Hindlimb muscle (tissue), 1 donor: Measurements from ENCODE around the gene TNFRSF11A. TPM values are rescaled to one million over a fixed set of nuclear protein-coding genes. Genes with fewer than 3 reads are reported as not detected.

ENCODE experiments used
- DNase-seq: peaks from one replicate; pipeline ENCODE4 v3.0.0-alpha.2; 2013
- polyA plus RNA-seq: library from polyadenylated mRNA; unstranded; fragments of 120-200 nt; gene quantifications from one replicate; pipeline ENCODE4 v1.2.1, GENCODE V29; 2013; ENCODE audit not compliant: insufficient read length

The TNFRSF11A gene
- polyA plus RNA-seq: 4.7 TPM

DNA sequence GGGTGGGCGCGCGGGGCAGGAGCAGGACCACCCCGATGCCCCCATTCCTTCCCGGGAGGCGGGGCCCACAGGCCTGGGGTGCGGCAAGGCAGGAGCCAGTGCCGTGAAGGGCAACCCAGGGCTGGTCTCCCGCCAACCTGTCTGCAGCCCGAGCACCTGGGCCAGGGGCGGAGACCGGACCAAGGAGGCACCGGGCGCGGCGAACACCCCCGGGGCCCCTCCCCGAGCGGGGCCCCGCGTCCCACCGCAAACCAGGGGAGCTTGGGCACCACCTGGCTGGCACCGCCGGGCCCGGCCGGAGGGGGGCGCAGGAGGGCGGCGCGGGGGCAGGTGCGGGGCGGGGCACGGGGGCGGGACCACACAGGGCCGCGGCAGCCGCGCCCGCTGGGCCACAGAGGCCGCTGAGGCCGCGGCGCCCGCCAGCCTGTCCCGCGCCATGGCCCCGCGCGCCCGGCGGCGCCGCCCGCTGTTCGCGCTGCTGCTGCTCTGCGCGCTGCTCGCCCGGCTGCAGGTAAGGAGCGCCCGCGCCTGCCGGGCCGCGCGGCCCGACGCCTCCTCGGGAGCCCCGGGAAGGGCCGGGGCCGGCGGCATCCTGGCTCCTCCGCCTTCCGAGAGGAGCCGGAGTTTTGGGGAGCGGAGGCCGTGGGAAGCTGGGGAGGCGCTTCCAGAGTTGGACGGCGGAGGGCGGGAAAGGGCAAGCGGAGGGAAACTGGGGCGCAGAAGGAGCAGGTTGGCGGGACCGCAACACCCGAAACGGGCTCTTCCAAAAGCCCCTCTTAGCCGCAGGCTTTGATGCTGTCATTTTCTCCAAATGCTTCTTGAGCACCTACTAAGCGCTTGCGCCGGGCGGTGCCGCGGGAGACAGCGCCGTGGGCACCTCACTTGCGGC lies at the start of gene TNFRSF11A:
TSS of gene TNFRSF11A (plus strand) at position 394 of the 889 bp plus-strand sequence. CDS start at position 437, 43 bp downstream.
- peak; percentile 46 for DNase-seq

DNA sequence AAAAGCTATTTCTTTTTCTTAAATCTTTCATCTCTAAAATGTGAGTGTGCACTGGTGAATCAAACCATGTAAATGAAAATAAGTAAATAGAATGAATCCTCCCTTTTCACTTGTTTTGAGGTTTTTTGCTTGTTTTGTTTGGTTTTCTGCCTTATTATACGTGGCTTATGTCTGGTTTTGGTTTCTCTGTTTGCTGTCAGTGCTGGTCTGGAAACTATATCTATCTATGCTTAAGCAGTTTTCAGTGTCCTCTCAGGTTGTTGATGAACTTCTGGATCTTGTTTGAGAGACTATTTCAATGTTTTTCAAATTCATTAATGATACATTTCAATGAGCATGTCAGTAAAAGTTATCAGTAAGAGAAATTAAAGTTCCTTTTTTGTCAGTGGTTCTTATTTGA lies 48.1 kb upstream of the TNFRSF11A start:
- DNase-seq: no peak

DNA sequence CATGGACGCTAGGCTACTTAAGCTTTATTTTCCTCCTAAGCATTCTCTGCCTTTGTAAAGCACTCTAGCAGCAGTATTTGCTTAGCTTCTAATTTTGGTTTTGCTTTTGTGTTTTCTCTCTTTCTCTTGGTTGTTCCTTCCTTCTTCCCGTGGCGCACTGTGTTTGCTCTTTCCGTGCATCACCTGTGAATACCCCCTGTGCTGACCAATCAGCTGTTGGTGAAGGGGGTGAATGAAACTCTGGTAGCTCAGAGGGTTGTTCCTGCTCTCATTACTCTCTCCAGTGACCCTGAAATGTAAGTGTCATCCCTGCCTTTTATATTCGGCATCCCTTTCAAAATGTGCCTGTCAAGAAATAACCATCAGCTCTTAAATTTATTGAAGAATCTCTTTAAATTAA lies 45.5 kb upstream of the TNFRSF11A start:
- DNase-seq: no peak

DNA sequence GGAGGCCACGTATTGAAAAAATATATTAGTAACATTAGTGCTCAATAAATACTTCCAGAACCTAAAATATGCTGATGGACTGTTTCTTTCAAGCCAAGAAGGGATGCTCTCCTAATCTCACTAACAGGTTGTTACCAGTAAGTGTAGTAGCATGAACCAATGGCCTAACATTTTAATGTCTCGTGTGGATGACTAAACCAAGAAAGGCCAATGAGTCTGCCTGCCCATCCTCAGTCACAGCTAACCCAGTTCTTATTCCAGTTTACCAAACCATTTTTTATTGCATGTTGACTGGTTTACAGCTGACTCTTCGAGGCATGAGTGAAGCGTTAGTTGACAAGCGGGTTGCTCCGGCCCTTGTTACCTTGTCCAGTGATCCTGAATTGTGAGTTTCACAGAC lies 45.1 kb upstream of the TNFRSF11A start:
- DNase-seq: no peak

DNA sequence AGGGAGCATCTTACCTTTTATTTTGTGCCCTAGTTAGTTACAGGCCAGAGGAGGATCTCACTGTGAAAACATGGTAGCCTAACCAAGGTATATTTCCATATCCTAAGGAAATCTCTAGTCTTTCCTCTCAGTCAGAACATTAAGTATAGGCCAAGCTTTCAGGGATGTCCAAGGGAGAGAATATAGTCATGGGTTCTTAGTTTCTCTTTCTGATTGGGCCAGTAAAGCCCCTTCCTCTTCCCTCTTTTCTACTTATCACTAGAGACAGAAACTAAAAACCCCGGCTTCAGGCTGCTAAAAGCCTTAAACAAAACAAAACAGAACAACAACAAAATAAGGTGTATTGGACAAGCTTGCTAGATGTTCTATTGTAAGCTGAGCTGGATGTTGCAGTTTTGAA lies 44.3 kb upstream of the TNFRSF11A start:
- no peak for DNase-seq

DNA sequence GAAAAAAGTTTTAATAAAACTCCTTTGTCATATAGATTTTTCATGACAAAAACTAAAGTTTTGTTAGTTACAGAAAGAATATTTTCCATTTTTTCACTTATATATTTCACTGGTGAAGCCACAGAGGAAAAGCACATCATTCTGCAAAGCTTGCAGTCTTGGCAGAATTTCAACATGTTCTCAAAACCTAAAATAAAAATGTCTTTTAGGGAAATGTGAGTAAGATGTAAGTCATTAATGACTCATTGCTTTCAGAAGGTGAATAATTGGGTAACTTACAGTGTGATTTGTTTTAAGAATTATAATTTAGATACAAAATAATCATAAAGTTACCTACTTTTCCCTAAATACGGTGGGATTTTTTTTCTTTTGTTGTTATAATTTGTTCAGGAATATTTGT lies 43.4 kb upstream of the TNFRSF11A start:
- DNase-seq: peak; percentile 49

DNA sequence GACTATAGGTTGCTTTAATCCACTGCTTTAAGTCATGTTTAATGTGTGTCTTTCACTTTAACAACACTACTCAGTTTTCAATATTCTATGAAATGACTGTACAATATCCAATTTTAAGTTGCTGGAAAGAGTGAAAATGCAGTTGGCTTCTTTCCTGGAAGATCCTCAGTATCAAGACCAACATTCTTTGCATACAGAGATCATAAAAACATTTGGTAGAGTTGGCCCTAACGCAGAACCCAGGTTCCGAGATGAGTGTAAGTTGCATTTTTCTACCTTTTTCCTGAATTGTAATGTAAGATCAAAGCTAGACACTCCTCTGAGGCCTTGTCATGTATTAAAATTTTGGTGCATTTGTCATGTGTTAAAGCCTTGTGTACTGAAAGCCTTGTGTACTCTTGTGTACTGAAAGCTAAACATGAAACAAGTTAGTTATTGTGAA lies 42.9 kb upstream of the TNFRSF11A start:
- DNase-seq: peak; percentile 83

DNA sequence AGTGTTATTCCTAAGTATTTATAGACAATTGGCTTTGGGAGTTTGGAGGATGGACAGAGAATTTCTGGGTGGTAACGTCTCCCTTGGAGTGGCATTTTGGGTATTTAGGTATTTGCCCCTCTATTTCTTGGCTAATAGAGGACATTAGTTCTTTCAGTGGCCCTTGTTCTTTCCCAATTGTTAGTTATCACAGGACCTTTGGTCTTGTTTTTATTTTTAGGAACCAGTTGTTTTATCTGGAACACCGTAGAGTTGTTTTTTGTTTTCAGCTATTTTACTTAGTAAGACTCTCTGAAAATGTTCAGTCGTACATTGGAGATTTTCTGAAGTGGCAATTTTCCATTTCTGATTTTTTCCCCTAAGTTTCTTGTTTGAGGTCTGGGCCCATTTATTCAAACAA lies 40.5 kb upstream of the TNFRSF11A start:
- no peak for DNase-seq

DNA sequence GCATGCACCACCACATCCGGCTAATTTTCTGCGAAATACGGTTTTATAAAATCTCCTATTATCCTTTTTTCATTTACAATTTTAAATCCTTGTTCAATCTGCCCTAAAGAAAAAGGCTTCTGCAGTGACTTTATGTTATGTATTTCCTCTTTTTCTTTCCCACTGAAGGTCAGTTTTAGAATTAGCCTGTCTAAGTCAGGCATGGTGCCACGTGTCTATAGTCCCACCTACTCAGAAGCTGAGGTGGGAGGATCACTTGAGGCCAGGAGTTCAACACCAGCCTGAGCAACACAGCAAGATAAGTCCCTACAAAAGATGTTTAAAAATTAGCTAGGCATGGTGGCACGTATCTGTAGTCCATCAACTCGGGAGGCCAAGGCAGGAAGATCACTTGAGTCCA lies 39.8 kb upstream of the TNFRSF11A start:
- DNase-seq: no peak

DNA sequence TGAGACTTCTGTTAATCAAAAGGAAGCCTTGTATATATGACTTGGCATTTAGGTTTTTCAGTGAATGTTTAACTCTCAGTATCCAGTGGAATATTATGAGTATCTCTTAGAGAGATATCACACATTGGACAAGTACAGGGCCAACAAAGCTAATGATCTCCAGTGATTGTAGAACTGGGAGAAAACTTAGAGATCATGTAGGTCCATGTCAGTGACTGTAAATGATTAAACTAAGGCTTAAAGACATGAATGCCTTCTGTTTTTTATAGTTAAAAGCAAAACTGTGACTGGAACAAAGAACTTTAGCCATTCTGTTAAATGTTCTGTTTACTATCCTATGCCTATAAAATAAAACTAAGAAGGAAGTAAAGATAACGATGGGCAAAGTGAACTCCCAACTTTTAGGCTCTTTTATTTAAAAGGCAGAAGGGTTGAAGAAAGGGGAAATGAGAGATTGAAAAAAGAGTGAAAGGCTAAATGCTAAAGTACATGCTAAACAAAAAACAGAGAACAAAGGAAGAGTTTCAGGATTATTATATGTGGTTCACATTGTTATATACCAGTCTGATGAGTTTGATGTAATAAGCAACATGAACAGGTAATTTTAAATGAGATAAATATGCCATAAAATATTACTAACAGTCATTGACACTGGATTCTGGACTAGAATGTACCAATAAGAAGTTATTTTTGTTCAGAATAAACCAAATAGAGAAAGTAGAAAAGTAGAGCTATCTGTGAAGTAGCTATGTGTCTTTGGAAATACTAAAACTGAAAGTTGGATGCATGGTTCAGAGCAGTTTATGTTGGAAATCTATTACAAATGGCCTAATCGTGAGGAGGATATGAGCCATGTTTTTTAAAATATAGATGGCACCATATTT lies 37.1 kb upstream of the TNFRSF11A start:
- no peak for DNase-seq

DNA sequence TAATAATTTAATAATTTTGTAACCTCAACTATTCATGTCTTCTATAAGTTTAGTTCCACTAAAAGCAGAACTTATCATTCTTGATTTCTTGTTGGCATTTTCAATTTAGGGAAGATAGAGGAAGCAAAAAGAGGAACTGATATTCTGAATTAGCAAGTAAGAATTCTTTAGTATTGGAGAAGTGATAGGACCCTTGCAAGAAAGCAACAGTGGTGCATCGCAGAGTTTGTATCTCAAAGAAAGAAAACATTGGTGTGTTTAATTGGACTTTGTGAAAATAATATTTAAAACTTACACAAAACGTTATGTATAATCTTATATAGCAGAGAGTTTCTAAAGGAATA lies 36.5 kb upstream of the TNFRSF11A start:
- no peak for DNase-seq

DNA sequence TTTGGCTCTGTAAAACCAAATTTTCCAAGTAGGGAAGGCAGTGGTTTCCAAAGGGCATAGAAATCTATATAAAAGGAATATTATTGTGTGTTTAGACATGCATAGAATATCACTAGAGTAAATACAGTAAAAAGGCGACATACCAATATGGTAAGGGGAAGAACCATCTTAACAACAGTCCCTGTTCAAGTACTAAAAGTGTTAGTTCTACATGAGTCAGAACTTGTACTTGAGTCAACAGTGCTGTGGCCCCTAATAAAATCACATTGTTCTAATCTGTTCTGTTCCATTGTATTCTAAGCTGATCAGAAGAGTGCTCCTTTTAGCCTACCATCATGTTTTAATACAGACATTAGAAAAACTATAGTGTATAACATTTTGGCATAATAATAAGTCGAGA lies 36.1 kb upstream of the TNFRSF11A start:
- DNase-seq: no peak

DNA sequence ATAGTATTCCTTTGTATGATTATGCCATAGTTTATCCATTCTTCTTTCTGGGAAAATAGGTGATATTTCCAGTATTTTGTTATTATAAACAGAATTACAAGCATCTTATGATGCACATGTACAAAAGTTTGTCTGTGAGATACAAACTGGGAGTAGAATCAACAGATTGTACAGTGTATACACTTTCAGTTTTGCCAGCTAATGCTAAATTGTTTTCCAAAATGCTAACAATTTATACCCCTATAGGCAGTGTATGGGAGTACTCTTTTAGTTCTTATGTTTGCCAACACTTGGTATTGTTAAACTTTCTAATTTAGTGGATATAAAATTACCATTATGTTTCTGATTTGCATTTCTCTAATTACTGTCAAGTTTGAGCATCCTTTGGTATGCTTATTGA lies 31.0 kb upstream of the TNFRSF11A start:
- DNase-seq: no peak

DNA sequence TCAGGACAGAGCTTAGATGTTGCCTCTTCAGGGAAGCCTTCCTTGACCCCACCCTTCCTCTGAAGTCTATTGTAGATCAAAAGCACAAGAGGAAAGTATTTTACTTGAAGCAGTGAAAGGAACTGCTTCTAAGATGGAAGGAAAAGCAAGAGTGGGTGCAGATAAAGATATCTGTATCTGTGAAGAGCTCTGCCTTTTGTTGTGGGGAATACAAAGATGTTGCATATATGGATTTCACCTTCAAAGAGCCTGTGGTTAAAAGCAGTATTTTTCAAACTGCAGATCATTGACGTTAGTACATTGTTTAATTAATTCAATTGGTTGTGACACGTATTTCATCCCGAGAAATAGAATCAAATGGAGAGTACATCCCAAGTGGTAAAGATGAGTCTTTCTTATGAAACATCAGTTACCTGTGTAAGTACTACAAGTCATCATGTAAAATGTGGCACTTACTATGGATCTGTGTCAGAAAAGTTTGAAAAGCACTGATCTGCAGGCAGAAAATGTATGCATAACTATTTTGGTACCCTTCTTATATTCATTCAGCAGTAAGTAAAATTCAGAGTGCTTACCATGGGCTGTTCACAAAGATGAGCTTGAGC lies 24.6 kb upstream of the TNFRSF11A start:
- no peak for DNase-seq

DNA sequence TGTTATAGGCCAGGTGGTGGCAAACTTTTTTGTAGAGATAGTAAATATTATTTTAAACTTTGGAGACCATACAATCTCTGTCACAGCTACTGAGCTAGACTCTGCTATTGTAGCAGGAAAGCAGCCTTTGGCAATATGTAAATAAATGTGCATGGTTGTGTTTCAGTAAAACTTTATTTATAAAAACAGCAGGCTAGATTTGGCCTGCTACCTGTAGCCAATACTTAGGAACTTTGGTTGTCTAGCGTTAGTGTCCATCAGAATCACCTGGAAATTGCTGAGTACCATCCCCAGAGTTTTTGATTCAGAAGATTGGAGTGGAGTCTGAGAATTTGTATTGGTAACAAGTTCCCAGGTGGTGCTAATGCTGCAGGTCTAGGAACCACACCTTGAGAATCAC lies 23.8 kb upstream of the TNFRSF11A start:
- no peak for DNase-seq

DNA sequence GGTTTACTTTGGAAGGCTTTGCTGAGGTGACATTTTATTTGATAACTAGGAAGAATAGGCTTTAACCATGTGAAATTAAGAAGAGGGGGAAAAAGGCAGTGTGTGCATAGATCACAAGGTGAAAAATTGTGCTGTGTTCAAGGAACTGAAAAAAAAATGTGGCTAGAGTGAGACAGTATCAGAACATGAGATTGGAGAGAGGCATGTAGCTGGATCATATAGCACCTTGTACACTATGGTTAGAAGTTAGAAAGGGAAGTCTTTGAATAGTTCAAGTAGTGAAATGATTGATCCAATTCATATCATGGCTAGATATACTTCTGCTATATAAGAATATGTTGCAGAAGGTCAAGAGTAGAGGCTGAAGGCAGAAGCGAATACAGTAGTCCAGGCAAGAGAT lies 12.3 kb upstream of the TNFRSF11A start:
- no peak for DNase-seq

DNA sequence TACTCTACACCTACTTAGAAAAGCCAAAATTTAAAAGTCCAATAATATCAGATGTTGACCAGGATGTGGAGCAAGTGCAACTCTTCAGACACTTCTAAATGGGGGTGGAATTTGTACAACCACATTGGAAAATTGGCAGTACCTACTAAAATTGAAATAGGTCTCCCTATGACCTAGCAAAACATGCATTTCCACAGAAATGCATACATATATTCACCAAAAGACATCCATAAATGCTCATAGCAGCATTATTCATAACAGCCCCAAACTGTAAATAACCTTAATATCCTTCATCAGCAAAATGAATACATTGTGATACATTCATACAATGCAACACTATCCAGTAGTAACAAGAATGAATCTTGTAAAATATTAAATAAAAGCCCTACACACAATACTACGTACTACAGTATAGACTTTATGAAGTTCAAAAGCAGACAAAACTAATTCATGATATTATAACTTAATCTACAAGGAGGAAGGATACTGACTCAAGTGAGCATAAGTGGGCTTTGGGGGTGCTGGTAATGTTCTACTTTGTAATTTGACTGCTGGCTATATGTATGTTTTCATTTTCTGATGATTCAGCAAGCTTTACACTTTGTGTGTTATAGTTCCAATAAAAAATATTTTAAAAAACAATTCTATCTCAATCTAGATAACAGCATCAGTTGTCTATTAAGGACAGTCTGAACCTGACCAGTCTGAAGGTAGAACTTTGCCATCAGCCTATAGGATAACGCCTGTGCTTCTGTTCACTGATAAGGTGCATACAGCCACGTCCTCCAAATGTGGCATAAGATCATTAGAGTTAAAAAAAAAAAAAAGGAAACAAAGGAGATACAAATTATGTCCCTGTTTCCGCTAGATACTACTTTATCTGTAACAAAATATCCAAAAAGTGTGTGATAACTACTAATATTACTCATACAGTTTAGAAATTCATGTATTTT lies 6.6 kb upstream of the TNFRSF11A start:
- no peak for DNase-seq

DNA sequence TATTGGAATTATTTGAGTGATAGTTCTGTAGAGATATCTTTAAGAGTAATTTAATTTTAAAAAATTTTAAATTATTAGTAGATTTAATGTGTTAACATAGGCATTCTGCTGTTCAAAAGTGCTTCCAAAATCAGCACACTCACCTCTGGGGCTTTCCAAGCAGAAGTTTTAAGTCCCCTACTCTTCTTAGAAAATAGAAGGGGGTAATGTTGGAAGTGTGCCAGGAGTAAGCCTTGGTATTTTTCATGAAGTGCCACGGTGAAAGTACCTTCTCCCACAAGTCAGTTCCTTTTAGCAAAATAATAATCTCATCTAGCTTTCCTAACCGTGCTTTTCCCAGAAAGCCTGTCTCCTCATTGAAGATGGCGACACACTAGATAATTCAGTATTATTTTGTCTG lies 3.9 kb upstream of the TNFRSF11A start:
- DNase-seq: no peak

DNA sequence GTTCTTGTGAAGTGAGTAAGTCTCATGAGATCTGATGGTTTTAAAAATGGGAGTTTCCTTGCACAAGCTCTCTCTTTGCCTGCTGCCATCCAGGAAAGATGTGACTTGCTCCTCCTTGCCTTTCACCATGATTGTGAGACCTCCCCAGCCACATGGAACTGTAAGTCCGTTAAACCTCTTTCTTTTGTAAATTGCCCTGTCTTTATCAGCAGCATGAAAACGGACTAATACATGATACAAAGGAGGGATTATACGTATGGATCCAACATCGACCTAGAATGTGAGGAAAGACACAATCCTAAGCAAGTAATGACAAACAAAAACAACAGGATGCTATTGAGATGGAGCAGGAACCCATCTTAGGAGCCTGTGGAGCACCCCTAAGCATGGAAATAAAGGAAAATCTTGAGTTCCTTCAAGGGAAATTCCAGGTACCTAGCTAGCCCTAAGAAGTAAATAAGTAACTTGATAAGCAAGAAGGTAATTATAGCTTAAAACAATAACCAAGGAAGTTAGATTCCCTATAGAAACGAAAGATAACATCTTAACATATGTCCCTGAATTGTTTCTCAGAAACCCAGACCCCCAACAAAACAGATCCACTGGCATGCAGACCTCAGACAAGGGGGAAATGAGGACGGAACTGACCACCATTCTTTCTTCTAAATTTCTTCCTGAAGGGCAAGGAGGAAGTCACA lies 1.5 kb upstream of the TNFRSF11A start:
- DNase-seq: no peak

DNA sequence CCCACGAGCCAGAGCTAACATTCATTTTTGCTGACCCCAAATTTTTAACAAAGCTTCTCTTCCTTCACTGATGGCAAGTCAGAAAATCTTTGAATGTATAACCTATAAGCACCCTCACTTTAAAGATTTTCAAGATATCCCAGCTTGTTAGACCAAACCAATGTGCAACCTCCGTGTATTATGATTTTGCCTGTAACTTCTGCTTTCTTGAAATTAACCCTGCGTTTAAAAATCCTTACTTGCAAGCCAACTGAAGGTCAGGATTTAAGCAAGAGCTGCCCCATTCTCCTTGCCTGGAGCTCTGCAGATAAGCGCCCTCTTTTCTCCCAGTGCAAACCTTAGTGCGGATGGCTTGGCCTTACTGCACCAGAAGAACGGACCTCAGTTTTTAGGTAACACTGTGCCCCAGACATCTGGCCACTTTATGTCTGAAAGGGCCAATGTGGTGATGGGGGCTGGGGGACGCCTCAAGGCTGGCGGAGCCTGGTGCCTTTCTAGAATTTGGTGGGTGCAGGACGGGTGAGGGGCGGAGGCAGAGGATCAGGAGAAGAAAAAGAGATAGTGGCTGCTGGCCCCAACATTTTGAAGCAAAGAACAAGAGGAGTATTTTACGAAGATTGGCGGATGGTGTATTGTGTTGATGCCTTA lies 805 bp upstream of the TNFRSF11A start:
- DNase-seq: no peak
